Measurements from ENCODE around the gene PWWP2B.

- no peak for TF ChIP-seq FOS (IDR thresholded peaks at IDR 0.05; ENCODE audit: borderline replicate concordance, insufficient read depth, low read length)
- TF ChIP-seq EZH2 (IDR thresholded peaks at IDR 0.05; ENCODE audit: borderline replicate concordance, low read depth, low read length, severe bottlenecking): no peak
Measured at GRCh38 chr10:132388891-132389432, 8.0 kb upstream of the PWWP2B start.
